SK-N-MC (cell line): Measurements from ENCODE around the gene SPATS2L.

Experiments used
- EZH2 ChIP-seq: fragments of 200-600 bp; sonication (generic); IDR thresholded peaks from one replicate; pipeline ENCODE4 v1.6.1; 2017; ENCODE audit warnings: antibody characterized with exemption
- FOXP2 ChIP-seq: optimal IDR thresholded peaks from 2 replicates; pipeline ENCODE3; 2011; ENCODE audit warnings: mild to moderate bottlenecking, moderate library complexity; ENCODE audit not compliant: insufficient read depth; ENCODE audit errors: extremely low read length, control extremely low read depth
- POLR2AphosphoS5 ChIP-seq: IDR thresholded peaks from 2 replicates; pipeline ENCODE4 v1.6.1; 2012; ENCODE audit warnings: mild to moderate bottlenecking, low read depth, low read length, borderline replicate concordance

GRCh38 chr2:200486529-200486928 is 180.0 kb downstream of the SPATS2L start:
- TF ChIP-seq EZH2 (no peak), POLR2AphosphoS5 (no peak), FOXP2 (no peak)
